Breast epithelium (tissue), 3 donors: ENCODE results near the gene XPA.

ENCODE experiments used
- CTCF ChIP-seq, 3 donors: fragments of 450-650 bp; IDR thresholded peaks; one replicate each; pipeline ENCODE4 v1.5.1; 2016 to 2017; ENCODE audit warnings: antibody characterized with exemption in 3 of 3, mild to moderate bottlenecking in 3 of 3, moderate library complexity in 3 of 3
- POLR2A ChIP-seq: fragments of 450-650 bp; IDR thresholded peaks from one replicate; pipeline ENCODE4 v1.6.1; 2016; ENCODE audit warnings: antibody characterized with exemption, mild to moderate bottlenecking, moderate library complexity

DNA sequence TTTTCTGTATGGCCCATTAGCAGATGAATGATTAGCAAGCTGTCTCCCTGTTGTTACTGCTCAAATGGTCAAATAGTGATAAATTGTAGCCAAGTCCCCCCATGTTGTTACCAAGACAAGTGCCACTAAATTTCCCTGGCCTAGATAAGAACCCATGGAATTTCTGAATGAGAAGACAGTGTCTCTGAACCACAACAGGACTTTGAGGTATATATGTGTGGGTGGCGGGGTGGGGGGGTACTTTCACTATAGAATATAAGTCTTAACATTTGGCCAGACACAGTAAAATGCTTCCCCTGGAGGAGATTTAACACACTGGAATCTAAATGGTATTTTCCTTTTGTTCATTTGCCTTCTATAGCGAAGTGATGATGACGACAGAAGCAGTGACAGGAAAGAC is 28.7 kb downstream of the XPA start:
- TF ChIP-seq CTCF (IDR thresholded peaks at IDR 0.05), result no peak
- no peak for TF ChIP-seq POLR2A
